MM.1S (cell line): ENCODE results near the gene MAPK10.

Experiments used
- DNase-seq: peaks from one replicate; pipeline ENCODE4 v3.0.0-alpha.2; 2015
- H2AFZ ChIP-seq: fragments of 300-600 bp; sonication (generic); 2 replicates; pipeline ENCODE4 v1.6.0; 2016; ENCODE audit warnings: antibody characterized with exemption, low read length
- H3F3A ChIP-seq: fragments of 300-600 bp; sonication (generic); 2 replicates; pipeline ENCODE4 v1.6.1; 2016; ENCODE audit warnings: mild to moderate bottlenecking, antibody characterized with exemption, low read length, moderate library complexity, mixed read lengths; ENCODE audit not compliant: insufficient read depth
- H3K27ac ChIP-seq: fragments of 300-600 bp; sonication (generic); 2 replicates; pipeline ENCODE4 v1.5.1; 2016; ENCODE audit warnings: mild to moderate bottlenecking, low read length
- H3K27me3 ChIP-seq: fragments of 300-600 bp; sonication (generic); replicated peaks from 2 replicates; pipeline ENCODE4 v1.6.0; 2016; ENCODE audit warnings: low read length; ENCODE audit not compliant: insufficient read depth
- H3K36me3 ChIP-seq: fragments of 300-600 bp; sonication (generic); replicated peaks from 2 replicates; pipeline ENCODE4 v1.6.1; 2016; ENCODE audit warnings: mild to moderate bottlenecking, low read length, mixed read lengths; ENCODE audit not compliant: insufficient read depth
- H3K4me1 ChIP-seq: fragments of 300-600 bp; sonication (generic); 2 replicates; pipeline ENCODE4 v1.6.1; 2016; ENCODE audit warnings: low read length, mixed read lengths
- H3K4me2 ChIP-seq: fragments of 300-600 bp; sonication (generic); 2 replicates; pipeline ENCODE4 v1.6.0; 2016; ENCODE audit warnings: low read depth, low read length
- H3K4me3 ChIP-seq: fragments of 300-600 bp; sonication (generic); 2 replicates; pipeline ENCODE4 v1.5.1; 2016; ENCODE audit warnings: low read length, mixed read lengths
- H3K79me2 ChIP-seq: fragments of 300-600 bp; sonication (generic); 2 replicates; pipeline ENCODE4 v1.6.1; 2016; ENCODE audit warnings: mixed run types, low read length, mixed read lengths
- H3K9ac ChIP-seq: fragments of 300-600 bp; sonication (generic); 2 replicates; pipeline ENCODE4 v1.6.1; 2016; ENCODE audit warnings: low read length, mixed read lengths
- H3K9me2 ChIP-seq: fragments of 300-600 bp; sonication (generic); replicated peaks from 2 replicates; pipeline ENCODE4 v1.6.1; 2016; ENCODE audit warnings: mild to moderate bottlenecking, low read length, mixed read lengths; ENCODE audit not compliant: insufficient read depth
- H3K9me3 ChIP-seq: fragments of 300-600 bp; sonication (generic); replicated peaks from 2 replicates; pipeline ENCODE4 v1.6.1; 2016; ENCODE audit warnings: mild to moderate bottlenecking, low read length, mixed read lengths; ENCODE audit not compliant: insufficient read depth
- H4K20me1 ChIP-seq: fragments of 300-600 bp; sonication (generic); 2 replicates; pipeline ENCODE4 v1.6.1; 2016; ENCODE audit warnings: mild to moderate bottlenecking, low read length, moderate library complexity, mixed read lengths; ENCODE audit not compliant: insufficient read depth
- CTCF ChIP-seq: fragments of 300-600 bp; sonication (generic); IDR thresholded peaks from 2 replicates; pipeline ENCODE4 v1.5.1; 2016; ENCODE audit warnings: antibody characterized with exemption, low read length, mixed read lengths
- EZH2 ChIP-seq: fragments of 300-600 bp; sonication (generic); optimal IDR thresholded peaks from 2 replicates; pipeline ENCODE3; 2017; ENCODE audit warnings: low read depth, mild to moderate bottlenecking, antibody characterized with exemption, low read length, mixed read lengths
- EZH2phosphoT487 ChIP-seq: fragments of 300-600 bp; sonication (generic); IDR thresholded peaks from 2 replicates; pipeline ENCODE4 v1.6.1; 2018; ENCODE audit warnings: antibody characterized with exemption, low read length

Gene MAPK10

GRCh38 chr4:86296865-86297264, 63.0 kb downstream of the MAPK10 start:
- TF ChIP-seq EZH2phosphoT487 (no peak), EZH2 (no peak), CTCF (no peak)

GRCh38 chr4:86294883-86295282, 65.0 kb downstream of the MAPK10 start:
- Histone ChIP-seq H3K36me3 (no peaks in the 10 kb centered on the region), H2AFZ (no peak overlapping the region), H3K79me2 (no peaks in the 10 kb centered on the region), H3K27ac (no peak overlapping the region), H3K9me3 (no peaks in the 10 kb centered on the region), H3K27me3 (no peaks in the 10 kb centered on the region), H3K4me3 (no peak overlapping the region), H3K9me2 (no peaks in the 10 kb centered on the region), H4K20me1 (no peaks in the 10 kb centered on the region), H3K4me1 (no peaks in the 10 kb centered on the region), H3F3A (no peaks in the 10 kb centered on the region), H3K9ac (no peak overlapping the region), H3K4me2 (0 out of 2 replicates have a peak overlapping the region, but pooled peaks have one; percentile 6)
- TF ChIP-seq CTCF = no peak
- no peak for TF ChIP-seq EZH2phosphoT487
- no peak for TF ChIP-seq EZH2
- no peak for DNase-seq

More at GRCh38 chr4:86296865-86297264, 63.0 kb downstream of the MAPK10 start:
- no peak overlapping the region for H2AFZ ChIP-seq
- H3K4me2 ChIP-seq = no peak overlapping the region
- no peaks in the 10 kb centered on the region for H3K79me2 ChIP-seq
- H3K9me2 ChIP-seq = no peaks in the 10 kb centered on the region
- no peak for DNase-seq
- no peak overlapping the region for H3K27ac ChIP-seq
- no peak overlapping the region for H3K9ac ChIP-seq
- H4K20me1 ChIP-seq = no peaks in the 10 kb centered on the region
- no peak overlapping the region for H3K4me3 ChIP-seq
- no peaks in the 10 kb centered on the region for H3K27me3 ChIP-seq
- H3K4me1 ChIP-seq = no peaks in the 10 kb centered on the region
- H3F3A ChIP-seq = no peaks in the 10 kb centered on the region
- no peaks in the 10 kb centered on the region for H3K36me3 ChIP-seq
- H3K9me3 ChIP-seq = no peaks in the 10 kb centered on the region

DNA sequence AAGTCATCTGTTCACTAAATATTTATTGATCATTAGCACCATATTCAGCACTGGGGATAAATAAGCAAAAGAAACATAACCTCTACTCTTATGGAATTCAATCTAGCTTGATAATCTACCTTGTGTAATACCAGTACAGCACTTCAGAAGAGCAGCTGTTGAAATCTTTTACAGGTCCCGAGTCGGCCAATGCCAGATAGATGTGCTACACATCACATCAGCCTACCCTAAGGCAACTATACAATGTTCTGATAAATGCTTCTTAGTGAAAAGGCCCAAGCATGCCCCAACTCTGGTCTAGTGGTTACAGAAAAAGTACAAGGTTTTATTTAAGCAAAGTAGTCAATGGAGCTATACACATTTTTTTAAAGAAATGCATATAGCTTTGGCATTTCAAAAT, 68.7 kb downstream of the MAPK10 start:
- Histone ChIP-seq H3K4me3 (no peak overlapping the region), H3K9ac (no peak overlapping the region), H3K27me3 (no peaks in the 10 kb centered on the region), H3K9me2 (no peaks in the 10 kb centered on the region), H3K79me2 (no peaks in the 10 kb centered on the region), H2AFZ (no peak overlapping the region), H3K4me1 (no peaks in the 10 kb centered on the region), H3K9me3 (no peaks in the 10 kb centered on the region), H3K27ac (no peak overlapping the region), H3F3A (no peaks in the 10 kb centered on the region), H3K4me2 (no peak overlapping the region), H4K20me1 (no peaks in the 10 kb centered on the region), H3K36me3 (no peaks in the 10 kb centered on the region)
- TF ChIP-seq CTCF (no peak), EZH2 (no peak), EZH2phosphoT487 (no peak)
- no peak for DNase-seq
